DOHH2 (cell line): Measurements from ENCODE around the gene OLIG3.

Experiments
- H3F3A ChIP-seq: fragments of 200-600 bp; sonication (generic), shearing (Covaris generic); 2 replicates; pipeline ENCODE4 v1.6.0; 2016; ENCODE audit warnings: antibody characterized with exemption, mild to moderate bottlenecking; ENCODE audit not compliant: control insufficient read depth, insufficient read depth
- H3K27ac ChIP-seq: fragments of 200-600 bp; sonication (generic); 2 replicates; pipeline ENCODE4 v1.5.1; 2014; ENCODE audit warnings: low read depth, mild to moderate bottlenecking, low read length, moderate library complexity
- H3K27me3 ChIP-seq: fragments of 200-600 bp; sonication (generic); 2 replicates; pipeline ENCODE4 v1.6.1; 2014; ENCODE audit warnings: mild to moderate bottlenecking, low read length, mixed read lengths; ENCODE audit not compliant: control insufficient read depth
- H3K36me3 ChIP-seq: fragments of 200-600 bp; sonication (generic); 2 replicates; pipeline ENCODE4 v1.6.1; 2014; ENCODE audit warnings: mild to moderate bottlenecking, low read length, moderate library complexity, mixed read lengths; ENCODE audit not compliant: control insufficient read depth
- H3K4me1 ChIP-seq: fragments of 200-600 bp; sonication (generic); 2 replicates; pipeline ENCODE4 v1.6.1; 2014; ENCODE audit warnings: mild to moderate bottlenecking, low read length, mixed read lengths; ENCODE audit not compliant: control insufficient read depth
- H3K4me2 ChIP-seq: fragments of 200-600 bp; sonication (generic); 2 replicates; pipeline ENCODE4 v1.6.0; 2014; ENCODE audit warnings: mild to moderate bottlenecking, low read length, moderate library complexity
- H3K4me3 ChIP-seq: fragments of 200-600 bp; sonication (generic); 2 replicates; pipeline ENCODE4 v1.5.1; 2014; ENCODE audit warnings: mild to moderate bottlenecking, low read length, mixed read lengths
- H3K79me2 ChIP-seq: fragments of 200-600 bp; sonication (generic); 2 replicates; pipeline ENCODE4 v1.6.1; 2014; ENCODE audit warnings: mild to moderate bottlenecking, low read length, mixed read lengths; ENCODE audit not compliant: control insufficient read depth
- H3K9me2 ChIP-seq: fragments of 200-600 bp; sonication (generic); replicated peaks from 2 replicates; pipeline ENCODE4 v1.6.1; 2014; ENCODE audit warnings: mild to moderate bottlenecking, low read length, mixed read lengths; ENCODE audit not compliant: control insufficient read depth
- H3K9me3 ChIP-seq: fragments of 200-600 bp; sonication (generic); 2 replicates; pipeline ENCODE4 v1.6.1; 2014; ENCODE audit warnings: antibody characterized with exemption, low read length, mixed read lengths; ENCODE audit not compliant: control insufficient read depth, insufficient read depth
- H4K20me1 ChIP-seq: fragments of 200-600 bp; sonication (generic); 2 replicates; pipeline ENCODE4 v1.6.0; 2014; ENCODE audit warnings: low read depth, mild to moderate bottlenecking, antibody characterized with exemption, low read length, moderate library complexity; ENCODE audit not compliant: control insufficient read depth, insufficient read depth
- CTCF ChIP-seq: fragments of 200-600 bp; sonication (generic); IDR thresholded peaks from one replicate; pipeline ENCODE4 v1.5.1; 2014; ENCODE audit warnings: antibody characterized with exemption, mild to moderate bottlenecking, low read depth, low read length; ENCODE audit not compliant: poor library complexity, severe bottlenecking
- EZH2phosphoT487 ChIP-seq: fragments of 200-600 bp; sonication (generic); IDR thresholded peaks from 2 replicates; pipeline ENCODE4 v1.6.1; 2017; ENCODE audit warnings: borderline replicate concordance, mild to moderate bottlenecking, antibody characterized with exemption, low read length, moderate library complexity, mixed read lengths

OLIG3 gene

GRCh38 chr6:137467211-137467610, 27.0 kb downstream of the OLIG3 start:
- TF ChIP-seq EZH2phosphoT487 (no peak), CTCF (no peak)

GRCh38 chr6:137465378-137466009, 28.7 kb downstream of the OLIG3 start:
- no peaks in the 10 kb centered on the region for H3K79me2 ChIP-seq
- H3K36me3 ChIP-seq: no peaks in the 10 kb centered on the region
- TF ChIP-seq CTCF (no peak), EZH2phosphoT487 (no peak)
- H3K4me3 ChIP-seq: no peak overlapping the region
- H4K20me1 ChIP-seq: no peaks in the 10 kb centered on the region
- no peak overlapping the region for H3K4me2 ChIP-seq
- H3K9me3 ChIP-seq: no peaks in the 10 kb centered on the region
- H3K27ac ChIP-seq: no peak overlapping the region
- H3K4me1 ChIP-seq: no peaks in the 10 kb centered on the region
- H3F3A ChIP-seq: no peaks in the 10 kb centered on the region
- H3K27me3 ChIP-seq: no peaks in the 10 kb centered on the region
- H3K9me2 ChIP-seq: no peaks in the 10 kb centered on the region

More at GRCh38 chr6:137467211-137467610, 27.0 kb downstream of the OLIG3 start:
- Histone ChIP-seq H3K79me2 (no peaks in the 10 kb centered on the region), H3K4me1 (no peaks in the 10 kb centered on the region), H3F3A (no peaks in the 10 kb centered on the region), H3K27me3 (no peaks in the 10 kb centered on the region), H3K9me3 (no peaks in the 10 kb centered on the region), H3K36me3 (no peaks in the 10 kb centered on the region), H3K27ac (no peak overlapping the region), H4K20me1 (no peaks in the 10 kb centered on the region), H3K4me3 (no peak overlapping the region), H3K4me2 (no peak overlapping the region), H3K9me2 (no peaks in the 10 kb centered on the region)

GRCh38 chr6:137452333-137452894, 41.8 kb downstream of the OLIG3 start:
- Histone ChIP-seq H3F3A (no peaks in the 10 kb centered on the region), H3K4me2 (no peak overlapping the region), H3K79me2 (no peaks in the 10 kb centered on the region), H3K27me3 (no peaks in the 10 kb centered on the region), H3K4me3 (no peak overlapping the region), H3K4me1 (no peaks in the 10 kb centered on the region), H3K27ac (no peak overlapping the region), H4K20me1 (no peaks in the 10 kb centered on the region), H3K9me3 (no peaks in the 10 kb centered on the region), H3K36me3 (no peaks in the 10 kb centered on the region), H3K9me2 (no peaks in the 10 kb centered on the region)
- TF ChIP-seq CTCF: no peak
- no peak for TF ChIP-seq EZH2phosphoT487
